ENCODE results near the gene CREB5. TPM values are rescaled to one million over a fixed set of nuclear protein-coding genes. Genes with fewer than 3 reads are reported as not detected.

Gene CREB5
- total and polyA plus RNA-seq, 8 donors, result 2.5 to 11.5 (median 3.6) TPM

- FAIRE-seq, result no peak
- no peaks in the 10 kb centered on the region for H3K9me3 ChIP-seq
- WGBS, 2 donors, result 81 to 97% methylated on average over 1 of the region's 1 CpG
- H3K4me3 ChIP-seq, result no peak overlapping the region
- no peaks in the 10 kb centered on the region for H3K27me3 ChIP-seq
- no peak for ATAC-seq
- no peaks in the 10 kb centered on the region for H3K36me3 ChIP-seq
- intact Hi-C loops (cut with DNase I), result no loop called here
- no peak for DNase-seq
- no peak overlapping the region for H3K27ac ChIP-seq
- TF ChIP-seq CTCF (IDR thresholded peaks at IDR 0.05), result no peak
- H3K4me1 ChIP-seq, result no peaks in the 10 kb centered on the region
These were observed 350.3 kb downstream of the CREB5 start for GRCh38 chr7:28762651-28763050.

- Histone ChIP-seq H3K4me1 (no peaks in the 10 kb centered on the region), H3K9me3 (no peaks in the 10 kb centered on the region), H3K36me3 (no peaks in the 10 kb centered on the region), H3K27ac (no peak overlapping the region), H3K27me3 (no peaks in the 10 kb centered on the region), H3K4me3 (no peak overlapping the region)
- intact Hi-C loops (cut with DNase I), result no loop called here
- TF ChIP-seq CTCF (IDR thresholded peaks at IDR 0.05), result no peak
- FAIRE-seq (no peak), DNase-seq (no peak), ATAC-seq (no peak)
- WGBS, 2 donors, result 53 to 56% methylated on average over 4 of the region's 4 CpGs
These were observed 354.0 kb downstream of the CREB5 start for GRCh38 chr7:28766359-28766758.

- no peaks in the 10 kb centered on the region for H3K27me3 ChIP-seq
- intact Hi-C loops (cut with DNase I), result no loop called here
- H3K9me3 ChIP-seq, result no peaks in the 10 kb centered on the region
- DNase-seq, result no peak
- no peak for FAIRE-seq
- peak in 1 of 4 donors; percentile 47 for ATAC-seq
- no peaks in the 10 kb centered on the region for H3K36me3 ChIP-seq
- no peak overlapping the region for H3K4me3 ChIP-seq
- H3K27ac ChIP-seq, result no peak overlapping the region
- no peaks in the 10 kb centered on the region for H3K4me1 ChIP-seq
- TF ChIP-seq CTCF (IDR thresholded peaks at IDR 0.05), result no peak
- WGBS, 2 donors, result 70 to 88% methylated on average over 3 of the region's 3 CpGs
These were observed 355.0 kb downstream of the CREB5 start for GRCh38 chr7:28767356-28767755.

GRCh38 chr7:28768577-28769147, 356.3 kb downstream of the CREB5 start:
- Histone ChIP-seq H3K27me3 (no peaks in the 10 kb centered on the region), H3K9me3 (no peaks in the 10 kb centered on the region), H3K27ac (no peak overlapping the region), H3K36me3 (no peaks in the 10 kb centered on the region), H3K4me1 (peaks cover 0 to 2% (median under 1%) of the 10 kb centered on the region in 3 donors), H3K4me3 (no peak overlapping the region)
- ATAC-seq (no peak), FAIRE-seq (no peak), DNase-seq (no peak)
- intact Hi-C loops (cut with DNase I), result no loop called here
- TF ChIP-seq CTCF (IDR thresholded peaks at IDR 0.05), result no peak
- WGBS, 2 donors, result 63 to 81% methylated on average over 1 of the region's 1 CpG

GRCh38 chr7:28771906-28772622, 359.7 kb downstream of the CREB5 start:
- DNase-seq (no peak), ATAC-seq (no peak), FAIRE-seq (no peak)
- WGBS, 2 donors, result 93 to 95% methylated on average over 14 of the region's 14 CpGs
- Histone ChIP-seq H3K4me3 (no peak overlapping the region), H3K27ac (no peak overlapping the region), H3K9me3 (no peaks in the 10 kb centered on the region), H3K4me1 (peaks cover 6 to 12% (median 12%) of the 10 kb centered on the region in 3 donors), H3K36me3 (no peaks in the 10 kb centered on the region), H3K27me3 (no peaks in the 10 kb centered on the region)
- no peak for TF ChIP-seq CTCF (IDR thresholded peaks at IDR 0.05)
- intact Hi-C loops (cut with DNase I), result no loop called here

Data from pancreas (tissue), 10 donors.